Measurements from ENCODE around the gene MEGF10.

Gene MEGF10

DNA sequence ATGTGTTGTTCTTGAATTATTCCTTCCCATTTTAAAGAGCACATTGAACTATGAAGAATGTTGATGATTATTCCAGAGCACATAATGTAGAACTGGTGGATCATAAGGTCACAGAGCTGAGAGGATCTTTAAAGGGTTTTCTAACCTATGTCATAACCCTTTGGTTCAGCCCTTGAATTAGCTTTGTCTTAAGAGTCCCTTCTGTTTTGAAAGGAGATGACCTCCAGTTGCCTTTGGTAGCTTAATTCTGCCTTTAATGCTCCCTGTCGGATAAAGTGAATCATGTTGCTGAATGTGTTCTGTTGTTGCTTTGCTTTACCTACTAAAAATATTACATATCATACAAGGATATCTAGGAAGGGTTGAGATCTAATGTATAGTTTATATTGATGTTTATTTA lies 127.8 kb downstream of the MEGF10 start:
- no peak for DNase-seq

DNA sequence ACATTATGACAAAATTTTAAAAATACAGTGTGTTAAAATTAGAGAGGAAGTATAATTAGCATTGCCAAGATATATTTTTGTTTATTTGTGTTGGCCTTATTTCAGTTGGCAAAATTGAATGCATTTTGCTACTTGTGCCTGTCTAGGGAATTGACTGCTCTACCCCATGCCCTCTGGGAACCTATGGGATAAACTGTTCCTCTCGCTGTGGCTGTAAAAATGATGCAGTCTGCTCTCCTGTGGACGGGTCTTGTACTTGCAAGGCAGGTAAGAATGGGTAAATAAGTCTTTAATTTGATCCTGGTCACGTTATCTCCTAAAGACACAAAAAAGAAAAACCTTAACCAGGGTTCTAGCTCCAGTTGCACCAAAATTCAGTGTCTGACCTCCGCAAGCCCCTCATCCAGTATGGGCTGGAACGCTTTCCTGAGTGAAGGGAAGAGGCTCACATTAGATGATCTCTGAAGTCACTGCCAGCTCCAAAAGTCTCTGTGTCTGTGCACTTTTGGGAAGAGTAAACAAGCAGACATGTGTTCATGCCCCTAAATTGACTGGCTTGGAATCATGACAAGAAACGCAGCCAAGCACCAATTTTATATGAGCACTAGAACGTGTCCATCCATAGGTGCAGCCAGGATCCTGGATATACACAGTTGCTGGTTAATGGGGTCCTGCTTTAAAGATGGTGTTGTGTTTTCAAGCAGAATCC lies 128.5 kb downstream of the MEGF10 start:
- no peak for DNase-seq

DNA sequence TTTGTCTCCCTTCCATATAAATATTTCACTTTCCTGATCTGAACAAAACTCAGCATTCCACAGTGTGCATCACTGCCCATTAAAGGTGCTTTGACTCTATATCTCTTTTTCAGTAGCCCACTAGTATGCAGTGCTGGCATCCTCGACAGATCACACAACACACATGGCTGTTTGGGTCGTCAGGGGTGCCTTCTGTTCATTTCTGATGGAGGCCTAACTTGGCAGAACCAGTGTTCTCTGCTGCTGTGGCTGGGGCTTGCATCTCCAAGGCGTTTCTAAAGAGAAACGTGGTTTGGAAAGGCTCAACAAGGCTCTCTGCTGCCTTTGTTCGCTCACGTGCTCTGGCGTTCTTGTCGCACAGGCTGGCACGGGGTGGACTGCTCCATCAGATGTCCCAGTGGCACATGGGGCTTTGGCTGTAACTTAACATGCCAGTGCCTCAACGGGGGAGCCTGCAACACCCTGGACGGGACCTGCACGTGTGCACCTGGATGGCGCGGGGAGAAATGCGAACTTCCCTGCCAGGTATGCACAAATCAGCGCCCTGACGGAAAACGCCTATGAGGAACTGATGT lies 129.2 kb downstream of the MEGF10 start:
- DNase-seq, result no peak

DNA sequence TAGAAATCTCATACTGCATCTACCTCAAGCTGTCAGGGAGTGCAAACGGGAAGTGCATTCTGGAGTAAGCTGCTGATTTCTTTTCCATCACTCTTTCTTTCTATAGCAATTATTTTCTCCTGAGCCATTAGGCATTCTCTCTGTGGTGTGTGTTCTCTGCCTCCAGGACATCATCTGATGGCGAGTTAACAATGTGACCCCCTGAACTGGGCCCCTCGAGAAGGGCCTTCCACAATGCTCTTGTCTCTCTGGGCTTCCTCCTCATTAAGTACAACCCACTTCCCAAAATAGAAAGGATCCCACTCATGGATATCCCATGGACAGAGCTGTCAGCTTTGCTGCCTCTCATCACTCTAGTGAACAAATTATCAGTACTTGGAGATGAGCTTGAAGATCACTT lies 130.2 kb downstream of the MEGF10 start:
- DNase-seq, result no peak

DNA sequence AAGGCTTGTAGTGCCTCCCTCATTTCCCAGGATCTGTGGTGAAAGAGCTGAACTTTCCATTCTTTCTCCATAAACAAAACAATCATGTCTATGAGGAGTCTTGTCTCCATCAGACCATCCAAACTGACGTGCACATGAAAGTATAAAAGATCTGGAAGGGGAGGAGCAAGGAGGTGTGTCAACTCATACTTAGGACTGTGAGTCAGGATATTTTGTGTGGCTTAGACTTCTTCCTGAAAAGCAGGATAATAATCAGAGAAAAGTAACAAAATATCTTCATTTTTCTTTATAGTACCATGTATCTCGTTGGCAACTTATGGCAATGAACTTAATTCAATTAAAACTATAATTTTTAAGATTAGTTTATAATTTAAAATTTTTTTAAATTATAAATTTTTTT lies 130.9 kb downstream of the MEGF10 start:
- DNase-seq, result no peak

DNA sequence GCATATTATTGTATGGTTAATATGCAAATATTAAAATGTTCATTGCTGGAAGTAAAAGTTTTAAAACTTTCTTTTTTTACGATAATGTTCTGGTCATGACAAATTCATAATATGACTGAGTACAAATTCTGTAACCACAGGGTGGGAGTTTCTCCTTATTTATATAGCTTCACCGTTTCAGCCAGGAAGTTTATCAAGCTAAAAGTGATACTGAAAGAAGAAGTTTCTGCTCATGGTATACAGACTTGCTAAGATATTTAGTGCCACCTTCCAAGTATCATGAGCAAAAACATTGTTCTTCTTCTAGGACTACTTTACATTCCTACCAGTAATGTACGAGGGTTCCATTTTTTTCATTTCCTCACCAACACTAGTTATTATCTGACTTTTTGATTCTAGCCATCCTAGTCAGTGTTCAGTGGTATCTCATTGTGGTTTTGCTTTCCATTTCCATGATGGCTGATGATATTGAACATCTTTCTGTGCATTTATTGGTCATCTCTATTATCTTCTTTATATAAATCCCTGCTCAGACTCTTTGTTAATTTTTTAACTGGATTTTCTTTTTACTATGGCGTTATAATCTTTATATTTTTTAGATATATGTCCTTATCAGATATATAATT lies 132.7 kb downstream of the MEGF10 start:
- no peak for DNase-seq

GRCh38 chr5:127425037-127425436 lies 134.4 kb downstream of the MEGF10 start:
- no peak for DNase-seq

DNA sequence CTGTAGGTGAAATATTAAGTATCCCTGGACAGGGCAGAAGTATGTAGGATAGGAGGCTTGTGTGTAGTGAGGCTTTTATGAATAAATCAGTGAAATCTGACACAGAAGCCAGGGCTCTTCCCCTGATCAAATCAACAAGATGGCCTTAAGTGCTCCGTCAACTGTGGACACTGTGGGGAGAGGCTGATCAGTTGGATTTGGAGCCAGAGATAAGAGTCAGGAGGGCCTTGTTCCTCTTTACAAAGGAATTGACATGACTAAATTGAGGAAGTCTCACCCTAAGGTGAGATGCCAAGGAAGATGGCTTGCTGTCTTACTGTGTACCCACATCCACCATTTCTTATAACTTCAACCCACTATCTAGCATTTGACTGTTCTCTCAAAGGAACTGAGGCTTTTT lies 135.3 kb downstream of the MEGF10 start:
- peak; percentile 36 for DNase-seq

- no peak for DNase-seq
These were observed 136.1 kb downstream of the MEGF10 start for GRCh38 chr5:127426661-127427060.

GRCh38 chr5:127428276-127428675 lies 137.7 kb downstream of the MEGF10 start:
- no peak for DNase-seq

DNA sequence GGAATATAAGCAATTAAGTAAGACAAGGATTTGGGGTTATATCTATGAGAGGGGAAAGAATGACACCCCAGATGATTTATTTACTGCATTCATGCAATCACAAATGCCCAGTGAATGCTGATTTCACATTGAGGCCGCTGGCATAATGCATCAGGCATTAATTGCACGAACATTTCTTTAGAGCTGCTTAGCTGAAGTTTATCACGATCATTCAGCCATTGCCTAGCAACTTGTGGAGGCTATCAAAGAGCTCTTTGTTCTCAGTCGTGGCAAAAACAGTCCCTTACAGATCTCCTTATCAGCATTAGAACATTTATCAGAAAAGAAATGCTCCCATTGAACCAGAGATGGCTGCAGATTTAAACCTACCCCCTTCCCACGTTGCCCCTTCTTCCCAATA lies 138.2 kb downstream of the MEGF10 start:
- no peak for DNase-seq

GRCh38 chr5:127429928-127430327 lies 139.3 kb downstream of the MEGF10 start:
- no peak for DNase-seq

GRCh38 chr5:127430627-127431026 lies 140.0 kb downstream of the MEGF10 start:
- no peak for DNase-seq

DNA sequence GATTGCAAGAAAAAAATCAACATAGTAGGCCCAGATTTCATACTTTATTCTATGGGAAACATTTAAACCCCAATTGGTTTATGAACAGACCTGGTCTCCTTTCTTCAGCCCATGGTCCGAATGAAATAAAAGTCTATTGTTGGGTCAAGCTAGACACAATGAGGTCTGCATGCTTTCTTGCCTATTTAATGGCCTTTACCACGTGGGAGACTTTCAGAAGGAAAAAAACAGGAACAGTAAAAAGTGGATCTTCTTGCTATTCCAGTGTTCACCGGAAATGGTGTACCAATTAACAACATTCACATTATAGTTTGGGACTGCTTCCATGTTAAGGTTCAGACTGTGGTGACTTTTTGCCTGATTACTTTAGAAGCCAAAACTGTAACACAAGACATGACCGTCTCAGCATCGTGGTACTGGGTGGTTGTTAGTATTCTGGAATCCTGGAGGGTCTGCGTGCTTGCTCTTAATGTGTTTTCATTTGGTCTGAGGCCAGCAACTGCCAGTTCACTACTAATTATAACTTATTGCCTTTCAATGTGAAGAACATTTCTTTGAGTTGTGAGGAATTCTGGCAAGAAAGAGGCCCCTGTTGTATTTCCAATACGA lies 141.5 kb downstream of the MEGF10 start:
- DNase-seq, result no peak

GRCh38 chr5:127433526-127433925 lies 142.9 kb downstream of the MEGF10 start:
- no peak for DNase-seq

- DNase-seq, result no peak
These were observed 144.0 kb downstream of the MEGF10 start for GRCh38 chr5:127434588-127434987.

GRCh38 chr5:127435821-127436220 lies 145.2 kb downstream of the MEGF10 start:
- no peak for DNase-seq

- DNase-seq, result no peak
These were observed 149.0 kb downstream of the MEGF10 start for GRCh38 chr5:127439644-127440043.

- no peak for DNase-seq
These were observed 150.2 kb downstream of the MEGF10 start for GRCh38 chr5:127440831-127441230.

GRCh38 chr5:127441799-127442484 lies 151.3 kb downstream of the MEGF10 start:
- no peak for DNase-seq

- no peak for DNase-seq
These were observed 153.6 kb downstream of the MEGF10 start for GRCh38 chr5:127444171-127444570.

DNA sequence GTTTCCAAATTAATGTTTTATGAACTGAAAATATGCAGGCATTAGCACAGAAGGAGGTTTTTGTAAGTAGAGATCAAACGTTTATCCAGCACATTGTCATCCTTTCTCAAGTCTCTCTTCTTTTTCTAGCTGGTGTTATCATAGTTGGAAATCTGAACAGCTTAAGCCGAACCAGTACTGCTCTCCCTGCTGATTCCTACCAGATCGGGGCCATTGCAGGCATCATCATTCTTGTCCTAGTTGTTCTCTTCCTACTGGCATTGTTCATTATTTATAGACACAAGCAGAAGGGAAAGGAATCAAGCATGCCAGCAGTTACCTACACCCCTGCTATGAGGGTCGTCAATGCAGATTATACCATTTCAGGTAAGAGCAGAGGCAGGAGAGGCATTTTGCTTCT lies 154.7 kb downstream of the MEGF10 start:
- DNase-seq, result no peak

DNA sequence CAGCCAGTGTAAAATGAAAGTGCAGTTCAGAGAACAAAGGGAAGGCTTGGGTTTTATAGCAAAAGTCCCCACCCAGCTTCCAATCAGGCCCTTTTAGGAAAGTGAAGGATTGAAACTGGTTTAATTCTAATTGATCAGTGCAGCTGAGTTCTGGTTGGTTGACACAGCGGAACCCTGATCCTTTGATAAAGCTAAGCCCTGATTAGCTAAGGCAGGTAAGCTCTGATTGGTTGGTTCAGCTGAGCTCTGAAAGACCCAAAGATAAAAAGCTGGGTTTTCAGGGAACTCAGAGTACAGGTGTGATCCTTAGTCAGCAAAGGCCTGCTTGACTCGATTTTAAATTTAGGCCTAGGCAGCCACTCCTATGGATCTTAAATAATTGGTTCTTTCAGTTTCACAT lies 156.0 kb downstream of the MEGF10 start:
- no peak for DNase-seq

DNA sequence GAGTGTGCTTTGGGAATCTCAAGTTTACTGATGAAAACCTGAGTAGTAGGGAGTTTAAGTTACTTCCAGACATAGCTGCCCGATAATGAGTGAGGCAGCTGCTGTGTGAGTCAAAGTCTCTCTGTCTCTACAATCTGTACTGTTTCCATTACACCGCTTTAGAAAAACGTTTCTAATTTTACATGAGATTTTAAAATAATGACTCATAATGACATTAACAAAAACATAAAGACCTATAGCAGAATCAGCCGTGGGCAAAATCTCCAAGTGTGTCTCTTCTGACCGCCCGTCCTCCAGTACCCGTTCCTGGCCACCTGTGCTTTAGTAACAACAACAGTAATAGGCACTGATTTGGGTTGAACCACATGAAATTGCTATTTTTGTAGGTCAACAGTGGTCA lies 157.2 kb downstream of the MEGF10 start:
- no peak for DNase-seq
